Left ventricle myocardium inferior (tissue), 1 donor: ENCODE results near the gene PDE1C. TPM values are rescaled to one million over a fixed set of nuclear protein-coding genes. Genes with fewer than 3 reads are reported as not detected.
A peak's percentile ranks its signal among the peaks of the same experiment; 100 is the strongest.

Experiments used
- DNase-seq: peaks from one replicate; pipeline ENCODE4 v3.0.0-alpha.2; 2020
- H3K27ac ChIP-seq: fragments of 200-600 bp; replicated peaks from 2 replicates; pipeline ENCODE4 v1.8.0; 2021
- H3K27me3 ChIP-seq: fragments of 200-600 bp; 2 replicates; pipeline ENCODE4 v1.8.0; 2021; ENCODE audit warnings: low read depth
- H3K36me3 ChIP-seq: fragments of 200-600 bp; 2 replicates; pipeline ENCODE4 v1.8.0; 2021
- H3K4me1 ChIP-seq: fragments of 200-600 bp; 2 replicates; pipeline ENCODE4 v1.8.0; 2021
- H3K4me3 ChIP-seq: fragments of 200-600 bp; 2 replicates; pipeline ENCODE4 v1.8.0; 2021; ENCODE audit warnings: mild to moderate bottlenecking, moderate library complexity
- H3K9me3 ChIP-seq: fragments of 200-600 bp; replicated peaks from 2 replicates; pipeline ENCODE4 v1.8.0; 2021
- intact Hi-C: fragments of 100-400 bp; cut with micrococcal nuclease; formaldehyde crosslinking; loops from one replicate; pipeline ENCODE4 v1.11.0; 2022
- total RNA-seq: library from RNA; stranded (reverse); fragmentation: NEBNext Ultra II Directional; extraction: Animal tissue kit (Norgen Biotek cat#: 25700); gene quantifications from one replicate; pipeline ENCODE4 v1.2.1, GENCODE V29; 2021
- TF ChIP-seq, protein P1 (sequence below): fragments of 200-600 bp; IDR thresholded peaks from 2 replicates; pipeline ENCODE4 v1.8.0; 2021; ENCODE audit warnings: antibody characterized with exemption, mild to moderate bottlenecking, borderline replicate concordance
- donor health status: DM: no; HTN: yes; CAD: no; lungs with severe emphysema.

The PDE1C gene
- total RNA-seq, 1 donor from 2014 or later: 207 TPM

DNA sequence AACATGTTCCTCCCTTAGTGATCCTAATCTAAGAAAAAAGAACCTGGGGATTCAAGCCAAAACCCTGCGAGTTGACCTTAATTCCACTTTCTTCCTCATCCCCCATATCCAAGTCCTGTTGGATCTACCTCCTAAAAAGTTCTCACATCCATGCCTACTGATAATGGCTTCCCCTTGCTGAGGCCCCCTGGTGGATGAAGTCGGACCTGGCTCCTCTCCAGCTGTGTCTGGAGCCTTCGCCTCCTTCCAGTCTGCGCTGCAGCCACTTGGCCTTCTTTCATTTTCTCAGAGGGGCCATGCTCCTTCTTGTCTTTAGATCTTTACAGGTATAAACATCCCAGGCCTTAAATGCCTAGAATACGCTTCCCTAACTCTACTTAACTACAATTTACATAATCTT, 8.1 kb downstream of the PDE1C start:
- H3K36me3 ChIP-seq: no peaks in the 10 kb centered on the region
- H3K4me3 ChIP-seq: no peak overlapping the region
- no peaks in the 10 kb centered on the region for H3K27me3 ChIP-seq
- peaks cover 97% of the 10 kb centered on the region for H3K4me1 ChIP-seq
- TF ChIP-seq, protein P1, sequence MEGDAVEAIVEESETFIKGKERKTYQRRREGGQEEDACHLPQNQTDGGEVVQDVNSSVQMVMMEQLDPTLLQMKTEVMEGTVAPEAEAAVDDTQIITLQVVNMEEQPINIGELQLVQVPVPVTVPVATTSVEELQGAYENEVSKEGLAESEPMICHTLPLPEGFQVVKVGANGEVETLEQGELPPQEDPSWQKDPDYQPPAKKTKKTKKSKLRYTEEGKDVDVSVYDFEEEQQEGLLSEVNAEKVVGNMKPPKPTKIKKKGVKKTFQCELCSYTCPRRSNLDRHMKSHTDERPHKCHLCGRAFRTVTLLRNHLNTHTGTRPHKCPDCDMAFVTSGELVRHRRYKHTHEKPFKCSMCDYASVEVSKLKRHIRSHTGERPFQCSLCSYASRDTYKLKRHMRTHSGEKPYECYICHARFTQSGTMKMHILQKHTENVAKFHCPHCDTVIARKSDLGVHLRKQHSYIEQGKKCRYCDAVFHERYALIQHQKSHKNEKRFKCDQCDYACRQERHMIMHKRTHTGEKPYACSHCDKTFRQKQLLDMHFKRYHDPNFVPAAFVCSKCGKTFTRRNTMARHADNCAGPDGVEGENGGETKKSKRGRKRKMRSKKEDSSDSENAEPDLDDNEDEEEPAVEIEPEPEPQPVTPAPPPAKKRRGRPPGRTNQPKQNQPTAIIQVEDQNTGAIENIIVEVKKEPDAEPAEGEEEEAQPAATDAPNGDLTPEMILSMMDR: peak; percentile 54
- no peak for DNase-seq
- H3K27ac ChIP-seq: peak overlapping the region; percentile 71
- H3K9me3 ChIP-seq: no peaks in the 10 kb centered on the region
- intact Hi-C loops: no loop called here

DNA sequence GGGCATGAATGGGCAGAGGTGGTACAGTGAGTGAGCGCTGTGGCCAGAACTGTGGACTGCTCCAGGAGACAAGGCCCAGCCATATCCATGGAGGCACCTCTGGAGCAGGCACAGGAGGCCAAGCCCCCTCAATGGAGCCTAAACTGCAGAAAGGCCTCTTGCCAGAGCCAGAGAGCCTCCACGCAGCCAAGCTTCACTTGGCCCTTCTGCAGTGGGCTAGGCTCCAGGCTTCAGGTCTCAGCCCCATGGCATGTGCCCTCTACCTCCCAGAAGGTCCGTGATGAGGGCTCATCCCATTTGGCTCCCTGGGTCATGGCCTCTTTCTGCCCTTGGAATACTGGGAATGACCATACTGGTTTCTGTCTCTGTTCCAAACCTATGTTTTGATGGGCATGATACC, 8.9 kb downstream of the PDE1C start:
- Histone ChIP-seq H3K36me3 (no peaks in the 10 kb centered on the region), H3K27me3 (no peaks in the 10 kb centered on the region), H3K4me1 (peaks cover 97% of the 10 kb centered on the region), H3K9me3 (no peaks in the 10 kb centered on the region), H3K4me3 (no peak overlapping the region), H3K27ac (peak overlapping the region; percentile 71)
- DNase-seq: no peak
- TF ChIP-seq, protein P1: no peak
- intact Hi-C loops: no loop called here

- Histone ChIP-seq H3K9me3 (no peaks in the 10 kb centered on the region), H3K27me3 (no peaks in the 10 kb centered on the region), H3K27ac (peak overlapping the region; percentile 71), H3K4me3 (peak overlapping the region; percentile 45), H3K4me1 (peaks cover 96% of the 10 kb centered on the region), H3K36me3 (no peaks in the 10 kb centered on the region)
- DNase-seq: no peak
- intact Hi-C loops: no loop called here
- TF ChIP-seq, protein P1: no peak
These were observed 10.8 kb downstream of the PDE1C start for GRCh38 chr7:32059289-32060011.

- Histone ChIP-seq H3K9me3 (no peaks in the 10 kb centered on the region), H3K36me3 (no peaks in the 10 kb centered on the region), H3K4me3 (peak overlapping the region; percentile 14), H3K4me1 (peaks cover 98% of the 10 kb centered on the region), H3K27ac (peak overlapping the region; percentile 71), H3K27me3 (no peaks in the 10 kb centered on the region)
- TF ChIP-seq, protein P1: no peak
- no peak for DNase-seq
- intact Hi-C loops: no loop called here
These were observed 12.2 kb downstream of the PDE1C start for GRCh38 chr7:32058002-32058401.

GRCh38 chr7:32056767-32057166, 13.4 kb downstream of the PDE1C start:
- Histone ChIP-seq H3K4me1 (peaks cover 98% of the 10 kb centered on the region), H3K36me3 (no peaks in the 10 kb centered on the region), H3K27ac (peak overlapping the region; percentile 71), H3K27me3 (no peaks in the 10 kb centered on the region), H3K9me3 (no peaks in the 10 kb centered on the region), H3K4me3 (peak overlapping the region; percentile 14)
- DNase-seq: no peak
- TF ChIP-seq, protein P1: no peak
- intact Hi-C loops: no loop called here
